Measurements from ENCODE around the gene ABI3. TPM values are rescaled to one million over a fixed set of nuclear protein-coding genes. Genes with fewer than 3 reads are reported as not detected.

Gene ABI3
- total and polyA plus RNA-seq, 4 donors, result 6.9 to 20.0 (median 17.7) TPM

DNA sequence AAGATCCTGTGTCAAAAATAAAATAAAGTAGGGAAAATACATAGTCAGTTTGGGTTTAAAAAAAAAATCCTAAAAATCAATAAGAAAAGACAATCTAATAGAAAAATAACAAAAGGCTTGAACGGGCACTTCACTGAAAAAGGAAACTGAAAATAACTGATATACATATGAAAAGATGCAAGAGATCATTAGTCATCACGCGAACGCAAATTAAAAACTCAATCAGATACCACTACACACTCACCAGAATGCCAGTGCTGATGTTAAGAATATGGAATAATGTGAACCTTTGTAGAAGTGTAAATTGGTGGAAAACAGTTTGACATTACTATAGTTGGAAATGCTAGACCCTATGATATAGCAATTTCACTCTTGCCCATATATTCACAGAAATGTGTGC lies 14.8 kb upstream of the ABI3 start:
- TF ChIP-seq, protein P1, sequence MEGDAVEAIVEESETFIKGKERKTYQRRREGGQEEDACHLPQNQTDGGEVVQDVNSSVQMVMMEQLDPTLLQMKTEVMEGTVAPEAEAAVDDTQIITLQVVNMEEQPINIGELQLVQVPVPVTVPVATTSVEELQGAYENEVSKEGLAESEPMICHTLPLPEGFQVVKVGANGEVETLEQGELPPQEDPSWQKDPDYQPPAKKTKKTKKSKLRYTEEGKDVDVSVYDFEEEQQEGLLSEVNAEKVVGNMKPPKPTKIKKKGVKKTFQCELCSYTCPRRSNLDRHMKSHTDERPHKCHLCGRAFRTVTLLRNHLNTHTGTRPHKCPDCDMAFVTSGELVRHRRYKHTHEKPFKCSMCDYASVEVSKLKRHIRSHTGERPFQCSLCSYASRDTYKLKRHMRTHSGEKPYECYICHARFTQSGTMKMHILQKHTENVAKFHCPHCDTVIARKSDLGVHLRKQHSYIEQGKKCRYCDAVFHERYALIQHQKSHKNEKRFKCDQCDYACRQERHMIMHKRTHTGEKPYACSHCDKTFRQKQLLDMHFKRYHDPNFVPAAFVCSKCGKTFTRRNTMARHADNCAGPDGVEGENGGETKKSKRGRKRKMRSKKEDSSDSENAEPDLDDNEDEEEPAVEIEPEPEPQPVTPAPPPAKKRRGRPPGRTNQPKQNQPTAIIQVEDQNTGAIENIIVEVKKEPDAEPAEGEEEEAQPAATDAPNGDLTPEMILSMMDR (IDR thresholded peaks at IDR 0.05; ENCODE audit: control extremely low read depth, extremely low read depth), result no peak
- no peak overlapping the region for H3K4me3 ChIP-seq
- H3K9me3 ChIP-seq (ENCODE audit: control insufficient read depth in 4 of 4, insufficient read depth in 3 of 4, low read length in 3 of 4), result no peaks in the 10 kb centered on the region
- ATAC-seq (ENCODE audit: insufficient read depth, low FRiP score) (no peak), DNase-seq (no peak)
- H3K9ac ChIP-seq (ENCODE audit: insufficient read depth in 1 of 2, low read length in 2 of 2), result no peak overlapping the region
- WGBS, 2 donors, result 75 to 86% methylated on average over 4 of the region's 4 CpGs
- peaks cover 0 to 6% (median 0%) of the 10 kb centered on the region in 5 donors for H3K4me1 ChIP-seq (ENCODE audit: control insufficient read depth in 5 of 5, insufficient read depth in 5 of 5, low read length in 5 of 5)
- H3K27me3 ChIP-seq (ENCODE audit: control insufficient read depth in 3 of 3, insufficient read depth in 3 of 3, low read length in 2 of 3), result no peaks in the 10 kb centered on the region
- H3K27ac ChIP-seq (ENCODE audit: low read depth in 1 of 2, low read length in 1 of 2), result no peak overlapping the region
- H3K36me3 ChIP-seq (ENCODE audit: control insufficient read depth in 4 of 4, insufficient read depth in 4 of 4, low read length in 4 of 4), result no peaks in the 10 kb centered on the region

DNA sequence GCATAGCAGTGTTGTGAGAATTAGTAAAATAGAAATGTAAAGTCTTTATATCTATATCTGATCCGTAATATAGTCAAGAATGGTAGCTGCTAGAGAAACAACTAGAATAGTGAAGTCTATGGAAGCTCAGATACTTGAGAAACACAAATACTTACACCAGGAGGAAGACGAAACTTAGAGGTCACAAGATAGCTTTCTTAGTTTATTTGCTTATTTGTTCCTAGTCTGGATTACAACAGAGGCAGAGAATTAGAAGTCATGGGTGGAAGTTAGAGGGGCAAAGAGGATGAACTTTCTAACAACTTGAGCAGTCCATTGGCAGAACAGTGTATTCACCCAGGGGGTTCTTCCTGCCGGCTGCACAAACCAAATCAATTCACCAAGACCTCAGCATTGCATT lies 14.0 kb upstream of the ABI3 start:
- H3K27me3 ChIP-seq (ENCODE audit: control insufficient read depth in 3 of 3, insufficient read depth in 3 of 3, low read length in 2 of 3), result no peaks in the 10 kb centered on the region
- ATAC-seq (ENCODE audit: insufficient read depth, low FRiP score) (no peak), DNase-seq (no peak)
- no peak overlapping the region for H3K27ac ChIP-seq (ENCODE audit: low read depth in 1 of 2, low read length in 1 of 2)
- H3K4me3 ChIP-seq, result no peak overlapping the region
- 81 to 84% methylated on average over 3 of the region's 3 CpGs for WGBS, 2 donors
- H3K36me3 ChIP-seq (ENCODE audit: control insufficient read depth in 4 of 4, insufficient read depth in 4 of 4, low read length in 4 of 4), result no peaks in the 10 kb centered on the region
- H3K9me3 ChIP-seq (ENCODE audit: control insufficient read depth in 4 of 4, insufficient read depth in 3 of 4, low read length in 3 of 4), result no peaks in the 10 kb centered on the region
- TF ChIP-seq, protein P1 (IDR thresholded peaks at IDR 0.05; ENCODE audit: control extremely low read depth, extremely low read depth), result no peak
- H3K9ac ChIP-seq (ENCODE audit: insufficient read depth in 1 of 2, low read length in 2 of 2), result no peak overlapping the region
- H3K4me1 ChIP-seq (ENCODE audit: control insufficient read depth in 5 of 5, insufficient read depth in 5 of 5, low read length in 5 of 5), result peaks cover 0 to 6% (median 0%) of the 10 kb centered on the region in 5 donors

DNA sequence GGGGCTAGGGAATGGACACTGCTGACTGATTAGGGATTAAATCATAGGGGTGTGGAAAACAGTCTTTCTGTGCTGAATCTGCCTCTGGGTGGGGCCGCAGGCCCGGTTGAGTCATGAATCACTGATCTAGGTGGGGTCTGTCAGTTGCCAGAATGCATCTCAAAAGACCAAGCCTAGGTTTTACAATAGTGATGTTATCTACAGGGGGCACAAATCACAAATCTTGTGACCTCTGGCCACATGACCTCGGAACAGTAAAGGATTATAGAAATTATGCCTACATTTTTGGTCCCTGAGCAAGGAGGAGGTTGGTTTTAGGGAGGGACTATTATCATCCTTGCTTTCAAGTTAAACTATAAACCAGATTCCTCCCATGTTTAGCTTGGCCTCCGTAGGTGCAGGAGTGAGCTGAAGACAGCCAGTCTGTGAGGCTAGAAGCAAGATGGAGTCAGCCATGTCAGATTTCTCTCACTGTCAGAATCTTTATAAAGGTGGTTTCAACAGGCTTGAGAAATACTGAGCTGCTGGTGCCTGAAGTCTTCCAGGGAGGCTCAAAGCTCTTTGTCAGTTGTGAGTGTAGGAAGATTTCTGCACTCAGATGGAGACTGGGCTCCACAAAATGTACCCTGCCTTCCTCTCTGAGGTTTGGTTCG lies 13.0 kb upstream of the ABI3 start:
- TF ChIP-seq, protein P1 (IDR thresholded peaks at IDR 0.05; ENCODE audit: control extremely low read depth, extremely low read depth), result no peak
- H3K9me3 ChIP-seq (ENCODE audit: control insufficient read depth in 4 of 4, insufficient read depth in 3 of 4, low read length in 3 of 4), result no peaks in the 10 kb centered on the region
- no peaks in the 10 kb centered on the region for H3K36me3 ChIP-seq (ENCODE audit: control insufficient read depth in 4 of 4, insufficient read depth in 4 of 4, low read length in 4 of 4)
- no peak overlapping the region for H3K4me3 ChIP-seq
- H3K9ac ChIP-seq (ENCODE audit: insufficient read depth in 1 of 2, low read length in 2 of 2), result no peak overlapping the region
- 58 to 74% methylated on average over 5 of the region's 5 CpGs for WGBS, 2 donors
- H3K27me3 ChIP-seq (ENCODE audit: control insufficient read depth in 3 of 3, insufficient read depth in 3 of 3, low read length in 2 of 3), result peaks cover 0 to 4% (median 0%) of the 10 kb centered on the region in 3 donors
- DNase-seq (no peak), ATAC-seq (ENCODE audit: insufficient read depth, low FRiP score) (no peak)
- H3K4me1 ChIP-seq (ENCODE audit: control insufficient read depth in 5 of 5, insufficient read depth in 5 of 5, low read length in 5 of 5), result peaks cover 0 to 6% (median 0%) of the 10 kb centered on the region in 5 donors
- no peak overlapping the region for H3K27ac ChIP-seq (ENCODE audit: low read depth in 1 of 2, low read length in 1 of 2)

DNA sequence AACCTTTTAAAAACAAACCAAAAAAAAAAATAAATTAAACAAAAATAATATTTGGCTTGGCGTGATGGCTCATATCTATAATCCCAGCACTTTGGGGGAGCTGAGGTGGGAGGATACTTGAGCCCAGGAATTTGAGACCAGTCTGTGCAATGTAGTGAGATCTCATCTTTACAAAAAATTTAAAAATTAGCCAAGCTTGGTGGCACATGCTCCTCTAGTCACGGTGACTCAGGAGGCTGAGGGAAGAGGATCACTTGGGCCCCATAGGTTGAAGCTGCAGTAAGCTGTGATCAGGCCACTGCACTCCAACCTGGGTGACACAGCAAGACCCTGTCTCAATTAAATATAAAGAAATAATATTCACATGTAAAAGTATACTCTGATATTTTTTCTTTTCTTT lies 12.3 kb upstream of the ABI3 start:
- Histone ChIP-seq H3K9me3 (ENCODE audit: control insufficient read depth in 4 of 4, insufficient read depth in 3 of 4, low read length in 3 of 4) (no peaks in the 10 kb centered on the region), H3K36me3 (ENCODE audit: control insufficient read depth in 4 of 4, insufficient read depth in 4 of 4, low read length in 4 of 4) (no peaks in the 10 kb centered on the region), H3K27me3 (ENCODE audit: control insufficient read depth in 3 of 3, insufficient read depth in 3 of 3, low read length in 2 of 3) (peaks cover 0 to 4% (median 0%) of the 10 kb centered on the region in 3 donors), H3K4me1 (ENCODE audit: control insufficient read depth in 5 of 5, insufficient read depth in 5 of 5, low read length in 5 of 5) (peaks cover 0 to 6% (median 0%) of the 10 kb centered on the region in 5 donors), H3K4me3 (no peak overlapping the region), H3K9ac (ENCODE audit: insufficient read depth in 1 of 2, low read length in 2 of 2) (no peak overlapping the region), H3K27ac (ENCODE audit: low read depth in 1 of 2, low read length in 1 of 2) (no peak overlapping the region)
- DNase-seq (no peak), ATAC-seq (ENCODE audit: insufficient read depth, low FRiP score) (no peak)
- WGBS, 2 donors, result 89 to 95% methylated on average over 2 of the region's 2 CpGs
- TF ChIP-seq, protein P1 (IDR thresholded peaks at IDR 0.05; ENCODE audit: control extremely low read depth, extremely low read depth), result no peak
